GM12878 (cell line): ENCODE data around the gene PTPN14.

Source experiments
- CTCF ChIP-seq, 3 experiments: IDR thresholded peaks in 2 of 3; conservative IDR thresholded peaks in 1 of 3; 2 replicates each; pipeline ENCODE4 v1.5.1; 2011; ENCODE audit warnings: low read depth in 3 of 3, low read length in 3 of 3, mild to moderate bottlenecking in 3 of 3, control low read depth in 2 of 3, moderate library complexity in 2 of 3, inconsistent platforms in 1 of 3, mixed read lengths in 1 of 3; ENCODE audit not compliant: control insufficient read depth in 2 of 3, insufficient read depth in 1 of 3; ENCODE audit errors: extremely low read depth in 1 of 3
- POLR2A ChIP-seq: IDR thresholded peaks from 2 replicates; pipeline ENCODE4 v1.6.1; 2011; ENCODE audit warnings: low read depth, mild to moderate bottlenecking, low read length
- TF ChIP-seq, protein P1 (sequence below): IDR thresholded peaks from 2 replicates; pipeline ENCODE4 v1.6.1; 2012; ENCODE audit warnings: low read depth, low read length, improper control_type of control experiment
- TF ChIP-seq, protein P2 (sequence below): fragments of 450-650 bp; IDR thresholded peaks from 2 replicates; pipeline ENCODE4 v1.6.1; 2014; ENCODE audit warnings: mild to moderate bottlenecking

DNA sequence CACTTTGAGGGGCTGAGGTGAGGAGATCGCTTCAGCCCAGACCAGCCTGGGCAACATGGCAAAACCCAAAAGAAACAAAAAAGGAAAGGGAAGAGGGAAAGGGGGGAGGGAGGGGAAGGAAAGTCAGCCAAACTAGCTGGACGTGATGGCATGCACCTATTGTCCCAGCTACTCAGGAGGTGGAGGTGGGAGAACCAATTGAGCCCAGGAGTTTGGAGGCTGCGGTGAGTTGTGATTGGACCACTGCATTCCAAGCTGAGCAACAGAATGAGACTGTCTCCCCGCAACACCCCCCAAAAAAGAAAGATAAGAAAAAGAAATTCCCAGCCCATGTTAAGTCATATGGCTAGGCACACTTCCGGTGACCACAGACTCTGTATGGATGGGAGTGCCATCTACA is 128.4 kb downstream of the PTPN14 start:
- TF ChIP-seq CTCF (IDR thresholded peaks at IDR 0.05 in 2 of 3, conservative IDR thresholded peaks at IDR 0.05 in 1 of 3; ENCODE audit: control insufficient read depth in 2 of 3, extremely low read depth in 1 of 3, insufficient read depth in 1 of 3, low read depth in 3 of 3, low read length in 3 of 3): no peak
- TF ChIP-seq POLR2A: no peak
- TF ChIP-seq, protein P1, sequence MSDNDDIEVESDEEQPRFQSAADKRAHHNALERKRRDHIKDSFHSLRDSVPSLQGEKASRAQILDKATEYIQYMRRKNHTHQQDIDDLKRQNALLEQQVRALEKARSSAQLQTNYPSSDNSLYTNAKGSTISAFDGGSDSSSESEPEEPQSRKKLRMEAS: no peak
- TF ChIP-seq, protein P2, sequence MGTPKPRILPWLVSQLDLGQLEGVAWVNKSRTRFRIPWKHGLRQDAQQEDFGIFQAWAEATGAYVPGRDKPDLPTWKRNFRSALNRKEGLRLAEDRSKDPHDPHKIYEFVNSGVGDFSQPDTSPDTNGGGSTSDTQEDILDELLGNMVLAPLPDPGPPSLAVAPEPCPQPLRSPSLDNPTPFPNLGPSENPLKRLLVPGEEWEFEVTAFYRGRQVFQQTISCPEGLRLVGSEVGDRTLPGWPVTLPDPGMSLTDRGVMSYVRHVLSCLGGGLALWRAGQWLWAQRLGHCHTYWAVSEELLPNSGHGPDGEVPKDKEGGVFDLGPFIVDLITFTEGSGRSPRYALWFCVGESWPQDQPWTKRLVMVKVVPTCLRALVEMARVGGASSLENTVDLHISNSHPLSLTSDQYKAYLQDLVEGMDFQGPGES: no peak
